Effector memory CD4-positive, alpha-beta T cell (primary cell): ENCODE data around the gene CFAP410.
"Not testable (repeated sequence)": the region's sequence is repeated elsewhere in the genome, so short reads cannot be mapped to it uniquely, and the experiment has no call there.

ENCODE experiments used
- DNase-seq, 3 donors: peaks; one replicate each; pipeline ENCODE4 v3.0.0-alpha.2; 2020
- H3K27ac ChIP-seq: 2 replicates; pipeline ENCODE4 v1.7.0; 2013; ENCODE audit warnings: mild to moderate bottlenecking, low read length, moderate library complexity; ENCODE audit not compliant: insufficient read depth, poor library complexity, severe bottlenecking
- H3K27me3 ChIP-seq: replicated peaks from 2 replicates; pipeline ENCODE4 v1.7.0; 2013; ENCODE audit warnings: mild to moderate bottlenecking, low read length; ENCODE audit not compliant: insufficient read depth, control insufficient read depth, poor library complexity, severe bottlenecking
- H3K36me3 ChIP-seq: 2 replicates; pipeline ENCODE4 v1.7.0; 2013; ENCODE audit warnings: mild to moderate bottlenecking, low read length, moderate library complexity; ENCODE audit not compliant: control insufficient read depth, insufficient read depth
- H3K4me1 ChIP-seq: 2 replicates; pipeline ENCODE4 v1.7.0; 2013; ENCODE audit warnings: low read length, mild to moderate bottlenecking; ENCODE audit not compliant: control insufficient read depth, insufficient read depth, poor library complexity, severe bottlenecking
- H3K4me3 ChIP-seq: 2 replicates; pipeline ENCODE4 v1.7.0; 2013; ENCODE audit warnings: low read length, low read depth, mild to moderate bottlenecking; ENCODE audit not compliant: insufficient read depth, poor library complexity, severe bottlenecking
- H3K9me3 ChIP-seq: 2 replicates; pipeline ENCODE4 v1.7.0; 2013; ENCODE audit warnings: mild to moderate bottlenecking, low read length, moderate library complexity; ENCODE audit not compliant: control insufficient read depth

The CFAP410 gene

DNA sequence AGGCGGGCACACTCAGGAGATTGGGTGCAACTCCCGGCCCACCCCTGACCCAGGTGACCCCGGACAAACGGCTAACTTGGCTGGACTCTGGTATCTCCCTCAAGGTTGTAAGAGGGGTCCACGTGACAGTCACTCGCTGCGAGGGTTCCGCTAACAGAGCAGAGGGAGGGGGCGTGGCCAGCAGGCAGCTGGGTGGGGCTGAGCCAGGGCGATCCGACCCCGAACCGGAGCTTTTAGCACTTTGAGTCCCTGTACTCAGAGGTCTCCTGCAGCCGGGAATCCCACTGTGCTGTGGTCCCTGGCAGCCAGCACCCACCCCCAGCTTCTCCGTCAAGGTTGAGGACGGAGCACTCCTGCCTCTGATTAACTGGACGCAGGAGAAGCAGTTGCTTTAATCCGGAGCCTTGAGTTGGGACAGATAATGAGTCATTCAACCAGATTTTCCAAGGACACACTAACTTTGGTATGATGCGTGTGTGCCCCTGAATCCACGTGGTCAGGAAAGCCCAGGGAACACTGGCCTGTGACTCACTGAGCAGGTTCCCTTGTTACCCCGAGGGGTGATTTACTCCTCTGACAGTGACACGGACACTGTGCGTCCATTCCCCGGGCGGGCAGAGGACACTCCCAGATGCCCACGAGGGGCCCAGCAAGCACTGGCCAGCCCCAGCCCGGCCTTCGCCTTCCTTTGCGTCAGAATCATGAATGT, 31.0 kb upstream of the CFAP410 start:
- Histone ChIP-seq H3K4me1 (peaks cover 2% of the 10 kb centered on the region), H3K4me3 (no peak overlapping the region), H3K36me3 (no peaks in the 10 kb centered on the region), H3K27me3 (no peaks in the 10 kb centered on the region), H3K9me3 (no peaks in the 10 kb centered on the region), H3K27ac (no peak overlapping the region)
- DNase-seq = no peak

- Histone ChIP-seq H3K4me1 (no peaks in the 10 kb centered on the region), H3K9me3 (no peaks in the 10 kb centered on the region), H3K27ac (no peak overlapping the region), H3K4me3 (no peak overlapping the region), H3K27me3 (no peaks in the 10 kb centered on the region), H3K36me3 (no peaks in the 10 kb centered on the region)
- DNase-seq = no peak
These were observed 29.7 kb upstream of the CFAP410 start for GRCh38 chr21:44368711-44369446.

DNA sequence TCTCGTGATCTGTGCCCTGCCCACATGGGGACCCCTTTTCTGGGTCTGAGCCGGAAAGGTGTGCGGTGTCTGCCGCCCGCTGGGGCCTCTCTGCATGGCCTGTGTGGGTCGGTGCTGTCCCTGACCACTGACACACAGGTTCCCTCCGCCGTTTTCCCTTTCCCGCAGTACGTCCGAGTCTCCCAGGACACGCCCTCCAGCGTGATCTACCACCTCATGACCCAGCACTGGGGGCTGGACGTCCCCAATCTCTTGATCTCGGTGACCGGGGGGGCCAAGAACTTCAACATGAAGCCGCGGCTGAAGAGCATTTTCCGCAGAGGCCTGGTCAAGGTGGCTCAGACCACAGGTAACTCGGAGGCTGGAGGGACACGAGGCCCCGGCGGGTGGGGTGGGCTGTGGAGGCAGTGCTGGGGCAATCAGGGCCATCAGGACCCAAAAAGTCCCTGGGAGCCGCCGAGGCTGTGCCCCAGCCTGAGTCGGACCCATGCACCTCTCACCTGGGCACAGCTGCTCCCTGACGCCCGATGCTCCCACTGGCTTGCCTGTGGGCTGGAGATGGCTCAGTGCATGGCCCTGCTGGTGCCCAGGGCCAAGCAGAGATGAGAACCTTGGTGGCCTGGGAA, 27.5 kb upstream of the CFAP410 start:
- Histone ChIP-seq H3K9me3 (no peaks in the 10 kb centered on the region), H3K4me1 (no peaks in the 10 kb centered on the region), H3K27me3 (no peaks in the 10 kb centered on the region), H3K4me3 (no peak overlapping the region), H3K27ac (no peak overlapping the region), H3K36me3 (no peaks in the 10 kb centered on the region)
- no peak for DNase-seq

GRCh38 chr21:44365967-44366585, 26.9 kb upstream of the CFAP410 start:
- H3K4me1 ChIP-seq = no peaks in the 10 kb centered on the region
- DNase-seq = no peak

GRCh38 chr21:44365251-44365966, 26.2 kb upstream of the CFAP410 start:
- no peak overlapping the region for H3K27ac ChIP-seq
- H3K4me1 ChIP-seq = no peaks in the 10 kb centered on the region
- H3K9me3 ChIP-seq = no peaks in the 10 kb centered on the region
- no peak overlapping the region for H3K4me3 ChIP-seq
- no peaks in the 10 kb centered on the region for H3K36me3 ChIP-seq
- no peak for DNase-seq
- H3K27me3 ChIP-seq = no peaks in the 10 kb centered on the region

More at GRCh38 chr21:44365967-44366585, 26.9 kb upstream of the CFAP410 start:
- H3K27me3 ChIP-seq = no peaks in the 10 kb centered on the region
- no peaks in the 10 kb centered on the region for H3K9me3 ChIP-seq
- H3K36me3 ChIP-seq = no peaks in the 10 kb centered on the region
- no peak overlapping the region for H3K27ac ChIP-seq
- no peak overlapping the region for H3K4me3 ChIP-seq

GRCh38 chr21:44364151-44365053, 25.2 kb upstream of the CFAP410 start:
- no peak for DNase-seq
- H3K9me3 ChIP-seq = no peaks in the 10 kb centered on the region

GRCh38 chr21:44363278-44363677, 24.1 kb upstream of the CFAP410 start:
- Histone ChIP-seq H3K36me3 (no peaks in the 10 kb centered on the region), H3K4me1 (no peaks in the 10 kb centered on the region), H3K4me3 (no peak overlapping the region), H3K27me3 (no peaks in the 10 kb centered on the region), H3K27ac (no peak overlapping the region), H3K9me3 (no peaks in the 10 kb centered on the region)
- DNase-seq = no peak

More at GRCh38 chr21:44364151-44365053, 25.2 kb upstream of the CFAP410 start:
- no peaks in the 10 kb centered on the region for H3K27me3 ChIP-seq
- H3K4me3 ChIP-seq = no peak overlapping the region
- no peaks in the 10 kb centered on the region for H3K36me3 ChIP-seq
- H3K4me1 ChIP-seq = no peaks in the 10 kb centered on the region
- H3K27ac ChIP-seq = no peak overlapping the region

DNA sequence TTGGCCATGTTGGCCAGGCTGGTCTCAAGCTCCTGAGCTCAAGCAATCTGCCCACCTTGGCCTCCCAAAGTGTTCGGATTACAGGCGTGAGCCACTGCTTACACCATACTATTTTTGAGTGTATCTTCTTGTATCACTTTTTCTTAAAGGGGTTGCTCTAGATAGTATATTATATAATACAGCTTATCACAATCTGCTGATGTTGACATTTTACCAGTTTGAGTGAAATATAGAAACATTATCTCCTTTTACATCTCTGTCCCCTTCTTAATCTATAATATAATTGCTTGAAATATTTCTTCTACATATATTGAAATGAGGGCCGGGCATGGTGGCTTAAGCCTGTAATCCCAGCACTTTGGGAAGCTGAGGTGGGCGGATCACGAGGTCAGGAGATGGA, 22.7 kb upstream of the CFAP410 start:
- H3K9me3 ChIP-seq, H3K27ac ChIP-seq, H3K36me3 ChIP-seq, H3K27me3 ChIP-seq, H3K4me1 ChIP-seq, DNase-seq, H3K4me3 ChIP-seq: not testable (repeated sequence)

- DNase-seq = no peak
- Histone ChIP-seq H3K27me3 (no peaks in the 10 kb centered on the region), H3K9me3 (no peaks in the 10 kb centered on the region), H3K36me3 (no peaks in the 10 kb centered on the region), H3K4me3 (no peak overlapping the region), H3K4me1 (peaks cover 4% of the 10 kb centered on the region), H3K27ac (no peak overlapping the region)
These were observed 21.0 kb upstream of the CFAP410 start for GRCh38 chr21:44360159-44360558.
